Measurements from ENCODE around the gene ANKRD23. TPM values are rescaled to one million over a fixed set of nuclear protein-coding genes. Genes with fewer than 3 reads are reported as not detected.

ANKRD23 gene
- total RNA-seq, 1 experiment from 2014 or later = 1.3 TPM

DNA sequence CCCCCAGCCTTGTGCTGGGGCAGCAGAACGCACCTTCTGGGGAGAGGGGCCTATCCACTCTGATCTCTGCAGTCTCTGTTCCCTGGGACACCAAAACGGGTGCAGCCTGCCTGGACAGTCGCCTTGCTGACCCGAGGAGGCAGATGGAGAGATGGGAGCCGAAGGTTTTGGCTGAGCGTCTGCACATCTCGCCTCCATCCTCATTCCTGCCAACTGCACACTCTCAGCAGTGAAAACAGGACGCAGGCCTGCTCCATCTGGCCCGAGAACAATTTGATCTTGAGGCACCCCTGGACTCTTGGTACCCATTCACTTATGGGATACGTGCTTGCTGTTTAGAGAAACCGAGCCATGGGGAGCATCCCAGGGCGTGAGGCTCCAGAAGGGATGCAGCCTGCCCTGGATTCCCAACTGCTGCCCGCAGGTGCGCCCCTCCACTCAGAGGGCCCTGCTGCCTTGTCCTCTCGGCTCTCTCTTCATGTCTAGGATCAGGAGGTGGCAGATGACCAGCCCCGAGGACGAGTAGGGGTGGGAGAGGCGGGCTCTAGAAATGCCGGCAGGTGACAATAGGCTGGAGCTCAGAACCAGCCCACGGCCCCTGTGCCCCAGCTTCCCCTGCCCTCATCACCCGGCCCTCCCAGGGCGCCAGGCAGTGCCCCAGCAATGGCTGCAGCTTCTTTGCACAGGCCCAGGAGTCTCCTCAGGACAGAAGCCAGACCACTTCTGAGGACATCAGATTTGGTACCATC, 35.1 kb upstream of the ANKRD23 start:
- in situ Hi-C loops (cut with HindIII; ENCODE audit: low pct_unique_long_range_greater_than_20kb, low sequenced_read_pairs) = no loop called here

DNA sequence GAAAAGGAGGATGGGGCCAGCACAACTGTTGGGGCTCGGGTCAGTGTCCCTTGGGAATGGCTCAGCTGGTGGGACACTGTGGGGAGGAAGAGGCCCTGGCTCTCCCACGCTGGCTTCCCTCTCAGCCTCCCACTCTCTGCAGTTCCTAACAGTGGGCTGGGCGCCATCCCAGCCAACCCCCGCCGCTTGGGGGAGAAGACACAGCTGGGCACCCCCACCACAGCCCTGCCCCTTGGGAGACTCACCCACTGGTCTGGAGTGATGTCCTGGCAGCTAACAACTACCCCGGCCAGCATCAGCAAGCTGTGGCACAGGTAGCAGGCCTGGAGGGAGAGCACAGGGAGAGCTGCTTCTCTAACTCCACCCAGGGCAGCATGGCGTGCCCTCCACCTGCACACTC, 34.4 kb upstream of the ANKRD23 start:
- in situ Hi-C loops (cut with HindIII; ENCODE audit: low pct_unique_long_range_greater_than_20kb, low sequenced_read_pairs) = no loop called here
- DNase-seq (ENCODE audit: low read depth) = no peak

More for the DNA sequence above, 35.1 kb upstream of the ANKRD23 start:
- DNase-seq (ENCODE audit: low read depth) = no peak

DNA sequence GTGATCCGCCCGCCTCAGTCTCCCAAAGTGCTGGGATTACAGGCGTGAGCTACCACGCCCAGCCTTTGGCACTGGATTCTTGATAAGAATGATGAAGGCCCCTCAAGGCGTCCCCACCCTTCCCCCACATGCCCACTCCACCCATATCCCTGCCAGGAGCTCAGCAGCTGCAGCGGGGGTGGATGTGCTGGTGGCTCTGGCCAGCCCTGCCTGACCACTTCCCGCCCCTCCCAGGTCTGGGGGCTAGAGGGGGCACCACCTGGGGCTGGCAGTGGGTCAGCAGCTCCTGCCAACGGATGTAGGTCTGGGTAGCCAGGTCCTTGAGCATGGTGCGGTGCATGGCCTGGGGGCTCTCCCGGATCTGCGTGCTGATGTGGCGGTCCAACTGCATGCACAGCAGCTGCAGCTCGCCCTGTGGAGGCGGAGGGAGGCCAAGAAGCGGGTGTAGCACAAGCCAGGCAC, 33.8 kb upstream of the ANKRD23 start:
- DNase-seq (ENCODE audit: low read depth) = no peak
- in situ Hi-C loops (cut with HindIII; ENCODE audit: low pct_unique_long_range_greater_than_20kb, low sequenced_read_pairs) = no loop called here

DNA sequence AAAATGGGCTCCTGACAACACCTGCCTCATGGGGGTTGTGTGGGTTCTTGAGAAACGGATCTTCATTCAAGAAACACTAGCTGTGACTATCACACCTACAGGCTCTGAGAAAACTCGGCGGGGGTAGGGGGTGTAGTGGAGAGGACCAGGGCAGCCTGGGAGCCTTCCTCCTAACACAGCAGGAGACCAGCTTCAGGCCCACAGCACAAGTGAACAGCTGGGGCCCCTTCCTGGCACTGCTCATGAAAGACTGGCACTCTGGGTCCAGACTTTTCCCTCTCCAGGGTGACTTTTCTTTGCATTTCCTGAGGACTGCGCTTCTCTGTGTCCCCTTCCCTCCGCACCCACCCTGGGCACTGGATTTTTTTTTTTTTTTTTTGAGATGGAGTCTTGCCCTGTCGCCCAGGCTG, 33.2 kb upstream of the ANKRD23 start:
- DNase-seq (ENCODE audit: low read depth) = no peak

GRCh38 chr2:96876269-96877041, 32.6 kb upstream of the ANKRD23 start:
- DNase-seq (ENCODE audit: low read depth) = no peak
- in situ Hi-C loops (cut with HindIII; ENCODE audit: low pct_unique_long_range_greater_than_20kb, low sequenced_read_pairs) = no loop called here

More for the DNA sequence above, 33.2 kb upstream of the ANKRD23 start:
- in situ Hi-C loops (cut with HindIII; ENCODE audit: low pct_unique_long_range_greater_than_20kb, low sequenced_read_pairs) = no loop called here

GRCh38 chr2:96875498-96876268, 31.9 kb upstream of the ANKRD23 start:
- DNase-seq (ENCODE audit: low read depth) = no peak
- in situ Hi-C loops (cut with HindIII; ENCODE audit: low pct_unique_long_range_greater_than_20kb, low sequenced_read_pairs) = no loop called here

- no peak for DNase-seq (ENCODE audit: low read depth)
- in situ Hi-C loops (cut with HindIII; ENCODE audit: low pct_unique_long_range_greater_than_20kb, low sequenced_read_pairs) = no loop called here
Observed at GRCh38 chr2:96874198-96874831, 30.5 kb upstream of the ANKRD23 start.

DNA sequence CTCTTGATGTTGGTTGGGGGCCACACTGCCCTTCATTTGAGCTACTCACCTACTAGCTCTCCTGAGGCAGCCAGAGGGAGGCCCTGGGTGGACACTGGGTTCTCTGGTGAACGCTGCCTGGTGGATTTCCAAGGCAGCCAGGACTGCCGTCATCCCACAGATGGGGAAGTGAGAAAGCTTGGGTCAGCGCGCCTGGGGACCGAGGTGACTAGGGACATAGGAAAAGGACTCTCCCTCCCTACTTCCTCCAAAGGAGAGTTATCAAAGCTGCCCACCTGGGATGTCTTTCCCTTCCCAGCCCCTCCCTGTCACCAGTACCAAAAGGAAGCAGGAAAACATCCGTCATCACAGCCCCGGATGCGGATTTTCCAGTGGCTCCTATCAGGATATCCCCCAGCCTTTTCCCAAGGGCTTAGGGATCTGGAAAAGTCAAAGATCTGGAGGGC, 29.9 kb upstream of the ANKRD23 start:
- in situ Hi-C loops (cut with HindIII; ENCODE audit: low pct_unique_long_range_greater_than_20kb, low sequenced_read_pairs) = no loop called here
- DNase-seq (ENCODE audit: low read depth) = no peak

DNA sequence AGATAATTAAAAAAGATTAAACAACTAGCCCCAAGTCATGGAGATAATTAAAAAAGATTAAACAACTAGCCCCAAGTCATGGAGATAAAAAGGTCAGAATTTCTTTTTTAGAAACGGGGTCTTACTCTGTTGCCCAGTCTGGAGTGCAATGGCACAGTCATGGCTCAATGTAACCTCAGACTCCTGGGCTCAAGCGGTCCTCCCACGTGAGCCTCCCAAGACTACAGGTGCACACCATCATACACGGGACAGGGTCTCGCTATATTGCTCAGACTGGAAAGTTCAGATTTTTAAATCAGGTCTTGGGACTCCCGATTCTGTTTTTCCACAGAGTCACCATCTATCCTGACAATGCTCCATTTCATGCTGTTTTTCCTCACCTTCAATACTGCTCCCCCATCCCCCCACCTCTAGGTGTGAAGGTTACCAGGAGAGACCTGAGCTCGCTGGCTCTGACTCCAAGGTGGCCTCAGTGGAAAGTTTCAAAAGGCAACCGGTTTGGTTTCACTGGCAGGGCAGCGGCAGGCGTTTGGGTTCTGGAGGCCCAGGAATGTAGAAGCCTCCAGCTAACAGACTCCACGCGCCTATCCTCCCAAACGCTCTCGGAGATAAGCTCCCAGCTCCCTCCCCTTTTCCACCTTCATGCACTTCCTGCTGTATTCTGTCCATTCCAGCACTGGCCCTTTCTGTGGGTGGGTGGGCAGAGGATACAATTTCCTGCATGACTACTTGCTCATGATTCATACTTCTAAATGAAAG, 28.9 kb upstream of the ANKRD23 start:
- in situ Hi-C loops (cut with HindIII; ENCODE audit: low pct_unique_long_range_greater_than_20kb, low sequenced_read_pairs) = no loop called here

GRCh38 chr2:96870626-96871255, 26.9 kb upstream of the ANKRD23 start:
- in situ Hi-C loops (cut with HindIII; ENCODE audit: low pct_unique_long_range_greater_than_20kb, low sequenced_read_pairs) = no loop called here
- no peak for DNase-seq (ENCODE audit: low read depth)

More for the DNA sequence above, 28.9 kb upstream of the ANKRD23 start:
- DNase-seq (ENCODE audit: low read depth) = no peak

- DNase-seq (ENCODE audit: low read depth) = peak; percentile 56
- in situ Hi-C loops (cut with HindIII; ENCODE audit: low pct_unique_long_range_greater_than_20kb, low sequenced_read_pairs) = no loop called here
Observed at GRCh38 chr2:96869822-96870625, 26.2 kb upstream of the ANKRD23 start, which contains the start of gene SEMA4C. Gene SEMA4C (minus strand): TSS chr2:96870080. CDS start chr2:96867886, 2,194 bp downstream.

- in situ Hi-C loops (cut with HindIII; ENCODE audit: low pct_unique_long_range_greater_than_20kb, low sequenced_read_pairs) = no loop called here
- DNase-seq (ENCODE audit: low read depth) = peak; percentile 61
Observed at GRCh38 chr2:96869281-96869821, 25.5 kb upstream of the ANKRD23 start.

- in situ Hi-C loops (cut with HindIII; ENCODE audit: low pct_unique_long_range_greater_than_20kb, low sequenced_read_pairs) = no loop called here
- DNase-seq (ENCODE audit: low read depth) = peak; percentile 69
Observed at GRCh38 chr2:96868555-96869280, 24.9 kb upstream of the ANKRD23 start.

DNA sequence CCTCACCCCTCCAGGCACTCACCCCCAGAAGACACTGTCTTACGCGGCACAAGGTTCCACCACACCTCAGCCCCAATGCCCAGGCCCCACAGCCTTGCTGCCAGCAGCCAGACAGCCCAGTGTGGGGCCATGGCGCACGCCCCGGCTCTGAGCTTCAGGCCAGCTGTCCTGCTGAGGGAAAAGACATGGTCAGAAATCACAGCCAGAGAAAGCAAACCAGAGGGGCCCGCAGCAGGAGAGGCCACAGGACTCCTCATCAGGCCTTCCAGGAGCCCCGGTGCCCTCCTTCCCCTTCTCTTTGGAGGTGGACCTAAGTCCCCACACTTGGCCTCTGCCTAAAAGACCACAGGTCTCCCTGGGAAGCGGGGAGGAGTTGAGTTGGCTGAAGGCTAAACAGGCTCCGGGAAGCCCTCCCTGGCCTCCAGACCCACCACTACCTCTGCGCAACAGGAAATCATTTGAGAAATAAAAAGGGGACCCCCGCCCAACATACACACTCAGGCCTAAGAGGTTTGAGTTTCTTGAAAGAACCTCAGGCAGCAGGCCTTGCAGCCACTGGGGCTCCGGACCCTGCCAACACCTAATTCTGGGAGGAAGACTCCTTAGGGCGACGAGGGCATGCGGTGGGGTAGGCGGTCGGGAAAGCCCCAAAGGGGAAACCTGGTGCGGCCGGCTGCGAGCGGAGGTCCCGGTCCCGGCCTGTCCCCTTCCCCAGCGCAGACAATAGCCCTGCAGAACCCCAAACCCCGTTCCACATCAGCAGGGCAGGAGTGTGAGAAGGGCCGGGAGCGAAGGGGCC, 24.1 kb upstream of the ANKRD23 start:
- in situ Hi-C loops (cut with HindIII; ENCODE audit: low pct_unique_long_range_greater_than_20kb, low sequenced_read_pairs) = no loop called here
- DNase-seq (ENCODE audit: low read depth) = no peak

All from Caki2 (cell line).